Measurements from ENCODE around the gene CYP2C8.

Gene CYP2C8

GRCh38 chr10:95026461-95026860 lies 42.8 kb downstream of the CYP2C8 start:
- WGBS: 90% methylated on average over 2 of the region's 2 CpGs
- no peak overlapping the region for H3K18ac ChIP-seq (ENCODE audit: low read depth in 1 of 2, low read length in 2 of 2)
- H2BK12ac ChIP-seq (ENCODE audit: low read length in 2 of 2): no peak overlapping the region
- H3K4me2 ChIP-seq (ENCODE audit: low read length, poor library complexity, severe bottlenecking): no peak overlapping the region
- H4K8ac ChIP-seq (ENCODE audit: low read length): no peak overlapping the region
- no peak overlapping the region for H4K91ac ChIP-seq (ENCODE audit: low read length)
- H2AFZ ChIP-seq (ENCODE audit: low read depth, low read length): no peak overlapping the region
- no peak overlapping the region for H2AK5ac ChIP-seq (ENCODE audit: low read length, severe bottlenecking)
- no peak overlapping the region for H2BK120ac ChIP-seq (ENCODE audit: low read depth, low read length)
- no peak overlapping the region for H3K4me3 ChIP-seq (ENCODE audit: insufficient read depth in 1 of 2, low read depth in 1 of 2, low read length in 2 of 2)
- H3K14ac ChIP-seq (ENCODE audit: low read length in 2 of 2): no peak overlapping the region
- H3K4ac ChIP-seq (ENCODE audit: low read depth in 1 of 2, low read length in 2 of 2): no peak overlapping the region
- H3K36me3 ChIP-seq (ENCODE audit: control insufficient read depth in 1 of 2, insufficient read depth in 2 of 2, low read depth in 1 of 2, low read length in 2 of 2): no peaks in the 10 kb centered on the region
- H3K9ac ChIP-seq (ENCODE audit: low read length): no peak overlapping the region
- H3K27ac ChIP-seq (ENCODE audit: low read length, poor library complexity, severe bottlenecking): no peak overlapping the region
- H3K4me1 ChIP-seq (ENCODE audit: control insufficient read depth, insufficient read depth, low read depth, low read length): no peaks in the 10 kb centered on the region
- H3K27me3 ChIP-seq (ENCODE audit: control insufficient read depth in 1 of 2, insufficient read depth in 1 of 2, low read length in 2 of 2): no peaks in the 10 kb centered on the region
- no peaks in the 10 kb centered on the region for H3K79me1 ChIP-seq (replicated peaks; ENCODE audit: low read length, poor library complexity, severe bottlenecking)
- DNase-seq: no peak
- H3K23ac ChIP-seq (ENCODE audit: low read length in 2 of 2): no peak overlapping the region
- H2BK15ac ChIP-seq (ENCODE audit: low read depth, poor library complexity, severe bottlenecking): no peak overlapping the region
- no peaks in the 10 kb centered on the region for H3K9me3 ChIP-seq (ENCODE audit: control insufficient read depth, low read length)
- no peak overlapping the region for H2BK5ac ChIP-seq (ENCODE audit: low read depth, low read length, poor library complexity, severe bottlenecking)

GRCh38 chr10:94997741-94998174 lies 71.5 kb downstream of the CYP2C8 start:
- Histone ChIP-seq H2AFZ (ENCODE audit: low read depth, low read length) (no peak overlapping the region), H2AK5ac (ENCODE audit: low read length, severe bottlenecking) (no peak overlapping the region), H3K9ac (ENCODE audit: low read length) (no peak overlapping the region), H2BK12ac (ENCODE audit: low read length in 2 of 2) (no peak overlapping the region), H3K36me3 (ENCODE audit: control insufficient read depth in 1 of 2, insufficient read depth in 2 of 2, low read depth in 1 of 2, low read length in 2 of 2) (no peaks in the 10 kb centered on the region), H3K27me3 (ENCODE audit: control insufficient read depth in 1 of 2, insufficient read depth in 1 of 2, low read length in 2 of 2) (no peaks in the 10 kb centered on the region), H4K91ac (ENCODE audit: low read length) (no peak overlapping the region), H3K79me1 (replicated peaks; ENCODE audit: low read length, poor library complexity, severe bottlenecking) (no peaks in the 10 kb centered on the region), H3K4me2 (ENCODE audit: low read length, poor library complexity, severe bottlenecking) (no peak overlapping the region), H4K8ac (ENCODE audit: low read length) (no peak overlapping the region), H2BK120ac (ENCODE audit: low read depth, low read length) (no peak overlapping the region), H3K4me1 (ENCODE audit: control insufficient read depth, insufficient read depth, low read depth, low read length) (peaks cover 3% of the 10 kb centered on the region), H3K23ac (ENCODE audit: low read length in 2 of 2) (no peak overlapping the region), H3K18ac (ENCODE audit: low read depth in 1 of 2, low read length in 2 of 2) (no peak overlapping the region), H3K4ac (ENCODE audit: low read depth in 1 of 2, low read length in 2 of 2) (no peak overlapping the region), H3K9me3 (ENCODE audit: control insufficient read depth, low read length) (peaks cover 10% of the 10 kb centered on the region), H3K4me3 (ENCODE audit: insufficient read depth in 1 of 2, low read depth in 1 of 2, low read length in 2 of 2) (no peak overlapping the region), H2BK5ac (ENCODE audit: low read depth, low read length, poor library complexity, severe bottlenecking) (no peak overlapping the region), H3K14ac (ENCODE audit: low read length in 2 of 2) (no peak overlapping the region), H2BK15ac (ENCODE audit: low read depth, poor library complexity, severe bottlenecking) (no peak overlapping the region), H3K27ac (ENCODE audit: low read length, poor library complexity, severe bottlenecking) (peak overlapping the region; percentile 61)
- no peak for DNase-seq
- 17% methylated on average over 6 of the region's 6 CpGs for WGBS

DNA sequence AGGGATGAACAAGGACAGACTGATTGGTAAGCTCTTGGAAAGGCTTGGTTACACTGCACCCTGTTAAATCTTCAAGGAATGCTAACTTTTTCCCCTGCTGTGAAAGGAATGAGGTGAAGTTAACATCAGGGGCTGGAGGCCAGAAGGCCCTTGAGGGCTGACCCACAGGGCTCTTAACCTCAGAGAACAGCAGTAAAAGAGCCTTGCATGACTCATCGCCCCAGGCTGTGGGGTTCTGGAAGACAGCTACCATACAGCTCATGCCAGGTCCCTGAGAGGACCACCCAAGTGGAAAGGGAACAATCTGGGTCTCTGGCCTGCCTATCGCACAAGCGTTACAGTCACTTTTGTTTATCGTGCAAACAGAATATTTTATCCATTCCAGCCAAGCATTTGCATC lies 76.5 kb downstream of the CYP2C8 start:
- H3K4me3 ChIP-seq (ENCODE audit: insufficient read depth in 1 of 2, low read depth in 1 of 2, low read length in 2 of 2): no peak overlapping the region
- peaks cover 26% of the 10 kb centered on the region for H3K9me3 ChIP-seq (ENCODE audit: control insufficient read depth, low read length)
- H2BK12ac ChIP-seq (ENCODE audit: low read length in 2 of 2): no peak overlapping the region
- H3K4me1 ChIP-seq (ENCODE audit: control insufficient read depth, insufficient read depth, low read depth, low read length): no peaks in the 10 kb centered on the region
- no peak overlapping the region for H2AK5ac ChIP-seq (ENCODE audit: low read length, severe bottlenecking)
- no peak overlapping the region for H3K4me2 ChIP-seq (ENCODE audit: low read length, poor library complexity, severe bottlenecking)
- peak overlapping the region; percentile 37 for H3K27ac ChIP-seq (ENCODE audit: low read length, poor library complexity, severe bottlenecking)
- H3K4ac ChIP-seq (ENCODE audit: low read depth in 1 of 2, low read length in 2 of 2): no peak overlapping the region
- no peaks in the 10 kb centered on the region for H3K36me3 ChIP-seq (ENCODE audit: control insufficient read depth in 1 of 2, insufficient read depth in 2 of 2, low read depth in 1 of 2, low read length in 2 of 2)
- no peaks in the 10 kb centered on the region for H3K27me3 ChIP-seq (ENCODE audit: control insufficient read depth in 1 of 2, insufficient read depth in 1 of 2, low read length in 2 of 2)
- no peak overlapping the region for H4K8ac ChIP-seq (ENCODE audit: low read length)
- H3K79me1 ChIP-seq (replicated peaks; ENCODE audit: low read length, poor library complexity, severe bottlenecking): no peaks in the 10 kb centered on the region
- no peak overlapping the region for H3K9ac ChIP-seq (ENCODE audit: low read length)
- no peak for DNase-seq
- H3K23ac ChIP-seq (ENCODE audit: low read length in 2 of 2): no peak overlapping the region
- no peak overlapping the region for H3K18ac ChIP-seq (ENCODE audit: low read depth in 1 of 2, low read length in 2 of 2)
- no peak overlapping the region for H2BK15ac ChIP-seq (ENCODE audit: low read depth, poor library complexity, severe bottlenecking)
- no peak overlapping the region for H2BK120ac ChIP-seq (ENCODE audit: low read depth, low read length)
- H3K14ac ChIP-seq (ENCODE audit: low read length in 2 of 2): no peak overlapping the region
- no peak overlapping the region for H2BK5ac ChIP-seq (ENCODE audit: low read depth, low read length, poor library complexity, severe bottlenecking)
- no peak overlapping the region for H4K91ac ChIP-seq (ENCODE audit: low read length)
- WGBS: 10% methylated on average over 1 of the region's 4 CpGs
- H2AFZ ChIP-seq (ENCODE audit: low read depth, low read length): no peak overlapping the region

DNA sequence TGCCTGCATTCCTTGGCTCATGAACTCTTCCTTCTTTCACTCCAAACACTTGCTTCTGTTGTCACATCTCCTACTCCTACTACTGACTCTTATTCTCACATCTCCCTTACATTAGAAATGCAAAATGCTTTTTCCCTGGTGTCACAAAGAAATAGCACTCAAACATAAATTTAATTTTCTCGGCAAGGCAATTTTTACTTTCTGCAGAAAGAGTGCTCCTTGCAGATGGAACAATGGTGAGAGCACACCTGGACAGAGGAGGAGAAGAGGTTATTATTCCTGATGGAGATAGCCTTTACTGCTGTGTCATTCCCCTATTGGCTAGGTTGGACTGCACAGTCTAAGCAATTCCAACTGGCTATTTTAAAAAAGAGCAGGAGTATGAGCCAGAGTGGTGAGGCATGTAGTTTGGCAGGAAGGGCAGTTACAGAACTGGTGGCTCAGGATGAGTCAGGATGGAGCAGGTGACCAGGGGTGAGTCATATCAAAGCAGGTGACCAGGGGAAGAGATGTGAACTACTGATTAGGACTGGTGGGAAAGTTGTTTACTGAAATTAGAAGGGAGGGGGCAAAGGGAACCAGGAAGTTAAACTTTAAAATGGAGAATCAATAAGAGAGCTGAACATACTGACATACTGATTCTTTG lies 77.9 kb downstream of the CYP2C8 start:
- no peak overlapping the region for H3K27ac ChIP-seq (ENCODE audit: low read length, poor library complexity, severe bottlenecking)
- H4K91ac ChIP-seq (ENCODE audit: low read length): no peak overlapping the region
- H3K4ac ChIP-seq (ENCODE audit: low read depth in 1 of 2, low read length in 2 of 2): no peak overlapping the region
- H2BK5ac ChIP-seq (ENCODE audit: low read depth, low read length, poor library complexity, severe bottlenecking): no peak overlapping the region
- 82% methylated on average over 1 of the region's 1 CpG for WGBS
- H3K27me3 ChIP-seq (ENCODE audit: control insufficient read depth in 1 of 2, insufficient read depth in 1 of 2, low read length in 2 of 2): no peaks in the 10 kb centered on the region
- no peak overlapping the region for H3K4me3 ChIP-seq (ENCODE audit: insufficient read depth in 1 of 2, low read depth in 1 of 2, low read length in 2 of 2)
- H3K79me1 ChIP-seq (replicated peaks; ENCODE audit: low read length, poor library complexity, severe bottlenecking): no peaks in the 10 kb centered on the region
- H2AK5ac ChIP-seq (ENCODE audit: low read length, severe bottlenecking): no peak overlapping the region
- H3K23ac ChIP-seq (ENCODE audit: low read length in 2 of 2): no peak overlapping the region
- no peak overlapping the region for H2BK12ac ChIP-seq (ENCODE audit: low read length in 2 of 2)
- no peak overlapping the region for H2BK120ac ChIP-seq (ENCODE audit: low read depth, low read length)
- H3K36me3 ChIP-seq (ENCODE audit: control insufficient read depth in 1 of 2, insufficient read depth in 2 of 2, low read depth in 1 of 2, low read length in 2 of 2): no peaks in the 10 kb centered on the region
- no peak overlapping the region for H2AFZ ChIP-seq (ENCODE audit: low read depth, low read length)
- H3K9me3 ChIP-seq (ENCODE audit: control insufficient read depth, low read length): peaks cover 26% of the 10 kb centered on the region
- H3K18ac ChIP-seq (ENCODE audit: low read depth in 1 of 2, low read length in 2 of 2): no peak overlapping the region
- DNase-seq: no peak
- H3K14ac ChIP-seq (ENCODE audit: low read length in 2 of 2): no peak overlapping the region
- H3K4me1 ChIP-seq (ENCODE audit: control insufficient read depth, insufficient read depth, low read depth, low read length): no peaks in the 10 kb centered on the region
- no peak overlapping the region for H2BK15ac ChIP-seq (ENCODE audit: low read depth, poor library complexity, severe bottlenecking)
- no peak overlapping the region for H4K8ac ChIP-seq (ENCODE audit: low read length)
- no peak overlapping the region for H3K4me2 ChIP-seq (ENCODE audit: low read length, poor library complexity, severe bottlenecking)
- no peak overlapping the region for H3K9ac ChIP-seq (ENCODE audit: low read length)

All from mesenchymal stem cell (in vitro differentiated cells and primary cell).